PC-9 (cell line): ENCODE data around the gene FAM241A. TPM values are rescaled to one million over a fixed set of nuclear protein-coding genes. Genes with fewer than 3 reads are reported as not detected.
A peak's percentile ranks its signal among the peaks of the same experiment; 100 is the strongest.

Source experiments
- BruUV-seq: library from RNA; stranded (reverse); fragments of 400-500 nt; replicated peaks from 2 replicates; lab custom pipeline; 2021; lab: Mats Ljungman, UMichigan
- CTCF ChIA-PET: fragments of 300-600 bp; sonication (Branson Sonifier 250); formaldehyde crosslinking; loops from one replicate; lab custom pipeline; 2022; ENCODE audit warnings: antibody characterized with exemption; lab: Charles Lee
- POLR2A ChIA-PET: fragments of 300-600 bp; sonication (Branson Sonifier 250); formaldehyde crosslinking; loops from one replicate; lab custom pipeline; 2022; ENCODE audit warnings: antibody characterized with exemption; ENCODE audit not compliant: unreplicated experiment; lab: Charles Lee
- DNase-seq, 2 experiments: peaks; one replicate each; pipeline versions ENCODE4 v3.0.0 to v3.0.0-alpha.2; 2015 to 2022; ENCODE audit warnings: mixed read lengths in 1 of 2
- H2AFZ ChIP-seq: fragments of 200-600 bp; sonication (generic); 2 replicates; pipeline ENCODE4 v1.8.1; 2017; ENCODE audit warnings: antibody characterized with exemption
- H3F3A ChIP-seq: fragments of 200-600 bp; sonication (generic); 2 replicates; pipeline ENCODE4 v1.8.1; 2017; ENCODE audit warnings: antibody characterized with exemption, mild to moderate bottlenecking, low read depth; ENCODE audit not compliant: insufficient read depth
- H3K27ac ChIP-seq: fragments of 200-600 bp; sonication (generic); 2 replicates; pipeline ENCODE4 v1.6.1; 2016; ENCODE audit warnings: mixed run types
- H3K27me3 ChIP-seq: fragments of 200-600 bp; sonication (generic); 2 replicates; pipeline ENCODE4 v1.6.1; 2016; ENCODE audit warnings: low read depth, mixed run types; ENCODE audit not compliant: insufficient read depth
- H3K36me3 ChIP-seq: fragments of 200-600 bp; sonication (generic); 2 replicates; pipeline ENCODE4 v1.6.1; 2016; ENCODE audit warnings: low read depth, mixed run types
- H3K4me1 ChIP-seq: fragments of 200-600 bp; sonication (generic); replicated peaks from 2 replicates; pipeline ENCODE4 v1.6.1; 2016; ENCODE audit warnings: mixed run types; ENCODE audit not compliant: insufficient read depth
- H3K4me2 ChIP-seq: fragments of 200-600 bp; sonication (generic); 2 replicates; pipeline ENCODE4 v1.6.1; 2017; ENCODE audit warnings: mixed run types
- H3K4me3 ChIP-seq: fragments of 200-600 bp; sonication (generic); 2 replicates; pipeline ENCODE4 v1.6.1; 2016; ENCODE audit warnings: mixed run types
- H3K79me2 ChIP-seq: fragments of 200-600 bp; sonication (generic); 2 replicates; pipeline ENCODE4 v1.6.1; 2017; ENCODE audit warnings: low read depth, mixed run types
- H3K9me2 ChIP-seq: fragments of 200-600 bp; sonication (generic); 2 replicates; pipeline ENCODE4 v1.8.1; 2017; ENCODE audit warnings: mild to moderate bottlenecking; ENCODE audit not compliant: insufficient read depth
- H3K9me3 ChIP-seq: fragments of 200-600 bp; sonication (generic); 2 replicates; pipeline ENCODE4 v1.8.1; 2016; ENCODE audit warnings: low read depth; ENCODE audit not compliant: insufficient read depth
- H4K20me1 ChIP-seq: fragments of 200-600 bp; sonication (generic); 2 replicates; pipeline ENCODE4 v1.8.1; 2017; ENCODE audit not compliant: insufficient read depth
- CTCF ChIP-seq: fragments of 200-600 bp; sonication (generic); conservative IDR thresholded peaks from 2 replicates; pipeline ENCODE4 v1.6.1; 2017; ENCODE audit warnings: mixed run types, antibody characterized with exemption, mild to moderate bottlenecking, moderate library complexity
- EZH2 ChIP-seq: fragments of 200-600 bp; sonication (generic); IDR thresholded peaks from 2 replicates; pipeline ENCODE4 v1.8.0; 2017; ENCODE audit warnings: antibody characterized with exemption, low read depth
- intact Hi-C: fragments of 100-400 bp; cut with micrococcal nuclease; formaldehyde crosslinking; loops from one replicate; pipeline ENCODE4 v1.10.0; 2022; ENCODE audit not compliant: unreplicated experiment
- total RNA-seq: library from RNA; stranded (reverse); gene quantifications from 2 replicates; pipeline ENCODE4 v1.2.3, GENCODE V29; 2021

FAM241A gene
- total RNA-seq, 1 experiment from 2014 or later = 1.4 TPM

- Histone ChIP-seq H3K27ac (peak overlapping the region; percentile 94), H3K9me3 (no peaks in the 10 kb centered on the region), H3K9me2 (0 out of 2 replicates have a peak, but pooled peaks cover 3% of the 10 kb centered on the region), H3K27me3 (no peaks in the 10 kb centered on the region), H2AFZ (peak overlapping the region; percentile 45), H4K20me1 (no peaks in the 10 kb centered on the region), H3K4me2 (peak overlapping the region; percentile 70), H3K36me3 (no peaks in the 10 kb centered on the region), H3K79me2 (no peaks in the 10 kb centered on the region), H3K4me3 (peak overlapping the region; percentile 25; the same call in 1 of the 2 replicates), H3K4me1 (peaks cover 62% of the 10 kb centered on the region), H3F3A (peaks cover 44% of the 10 kb centered on the region)
- intact Hi-C loops = loop anchor here (2.0 to 5.0 kb wide), 2 partner anchors 35 to 118 kb away; partner anchors contain the start of genes AP1AR and FAM241A
- no TSS peak for BruUV-seq
- ChIA-PET CTCF (no interaction called here), POLR2A (no interaction called here)
- DNase-seq = no peak
- TF ChIP-seq EZH2 (no peak), CTCF (no peak)
Measured at GRCh38 chr4:112112590-112113170, 32.6 kb upstream of the FAM241A start.

- Histone ChIP-seq H3K79me2 (no peaks in the 10 kb centered on the region), H3F3A (peaks cover 42% of the 10 kb centered on the region), H3K36me3 (no peaks in the 10 kb centered on the region), H3K4me3 (peak overlapping the region; percentile 25; the same call in 1 of the 2 replicates), H3K27me3 (no peaks in the 10 kb centered on the region), H2AFZ (peak overlapping the region; percentile 19), H3K9me3 (no peaks in the 10 kb centered on the region), H3K4me2 (peak overlapping the region; percentile 70), H3K4me1 (peaks cover 59% of the 10 kb centered on the region), H4K20me1 (no peaks in the 10 kb centered on the region), H3K9me2 (0 out of 2 replicates have a peak, but pooled peaks cover 3% of the 10 kb centered on the region), H3K27ac (peak overlapping the region; percentile 94)
- no TSS peak for BruUV-seq
- intact Hi-C loops = loop anchor here (2.0 to 5.0 kb wide), 2 partner anchors 33 to 117 kb away; partner anchors contain the start of genes AP1AR and FAM241A
- ChIA-PET CTCF (interaction anchor here (0.7 kb wide), 1 partner anchor 67 kb away, joined by 4 read pairs; no protein-coding TSS in a partner anchor), POLR2A (no interaction called here)
- TF ChIP-seq EZH2 = no peak
- TF ChIP-seq CTCF = no peak
- no peak for DNase-seq
Measured at GRCh38 chr4:112113864-112114263, 31.4 kb upstream of the FAM241A start.

- CTCF ChIA-PET = no interaction called here
- no peak overlapping the region for H2AFZ ChIP-seq
- peaks cover 36% of the 10 kb centered on the region for H3F3A ChIP-seq
- H3K27ac ChIP-seq = peak overlapping the region; percentile 94
- no TSS peak for BruUV-seq
- no peaks in the 10 kb centered on the region for H3K79me2 ChIP-seq
- H3K36me3 ChIP-seq = no peaks in the 10 kb centered on the region
- 0 out of 2 replicates have a peak, but pooled peaks cover 3% of the 10 kb centered on the region for H3K9me2 ChIP-seq
- no peaks in the 10 kb centered on the region for H3K27me3 ChIP-seq
- DNase-seq = no peak
- no peaks in the 10 kb centered on the region for H4K20me1 ChIP-seq
- H3K4me1 ChIP-seq = peaks cover 53% of the 10 kb centered on the region
- intact Hi-C loops = loop anchor here (5.0 kb wide), 1 partner anchor 33 kb away; the partner anchor contains the start of gene FAM241A
- no peaks in the 10 kb centered on the region for H3K9me3 ChIP-seq
- H3K4me3 ChIP-seq = peak overlapping the region; percentile 25; the same call in 1 of the 2 replicates
- POLR2A ChIA-PET = no interaction called here
- TF ChIP-seq EZH2 = no peak
- TF ChIP-seq CTCF = no peak
- H3K4me2 ChIP-seq = peak overlapping the region; percentile 70
Measured at GRCh38 chr4:112114452-112114851, 30.8 kb upstream of the FAM241A start.
